ENCODE results near the gene ORC4.

Gene ORC4

DNA sequence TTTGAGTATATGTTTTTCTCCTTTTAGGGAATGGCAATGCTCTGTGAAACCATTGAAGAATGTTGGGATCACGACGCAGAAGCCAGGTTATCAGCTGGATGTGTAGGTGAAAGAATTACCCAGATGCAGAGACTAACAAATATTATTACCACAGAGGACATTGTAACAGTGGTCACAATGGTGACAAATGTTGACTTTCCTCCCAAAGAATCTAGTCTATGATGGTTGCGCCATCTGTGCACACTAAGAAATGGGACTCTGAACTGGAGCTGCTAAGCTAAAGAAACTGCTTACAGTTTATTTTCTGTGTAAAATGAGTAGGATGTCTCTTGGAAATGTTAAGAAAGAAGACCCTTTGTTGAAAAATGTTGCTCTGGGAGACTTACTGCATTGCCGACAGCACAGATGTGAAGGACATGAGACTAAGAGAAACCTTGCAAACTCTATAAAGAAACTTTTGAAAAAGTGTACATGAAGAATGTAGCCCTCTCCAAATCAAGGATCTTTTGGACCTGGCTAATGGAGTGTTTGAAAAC is 93.4 kb downstream of the ORC4 start:
- no peak for DNase-seq (ENCODE audit: low spot score)

- DNase-seq (ENCODE audit: low spot score) = no peak
Measured at GRCh38 chr2:147925886-147926285, 94.7 kb downstream of the ORC4 start.

GRCh38 chr2:147924647-147925046 is 95.9 kb downstream of the ORC4 start:
- DNase-seq (ENCODE audit: low spot score) = no peak

DNA sequence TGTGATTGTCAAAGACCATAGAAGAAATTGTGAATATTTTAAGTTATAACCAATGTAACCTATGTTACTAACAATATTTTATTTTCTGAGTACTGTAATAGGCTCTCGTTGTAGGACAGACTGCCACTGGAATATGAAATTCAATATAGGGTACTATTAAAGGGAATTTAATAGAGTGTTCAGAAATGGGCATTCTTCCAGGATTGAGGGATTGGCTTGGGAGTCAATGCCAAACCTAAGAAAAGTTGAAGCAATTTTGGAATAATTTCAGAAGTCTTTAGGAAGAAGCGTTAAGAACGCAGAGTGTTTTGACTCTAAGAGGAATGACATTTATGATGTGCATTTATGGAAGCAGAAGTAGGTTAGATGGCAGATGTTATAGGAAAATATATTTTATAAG is 96.7 kb downstream of the ORC4 start:
- DNase-seq (ENCODE audit: low spot score) = no peak

DNA sequence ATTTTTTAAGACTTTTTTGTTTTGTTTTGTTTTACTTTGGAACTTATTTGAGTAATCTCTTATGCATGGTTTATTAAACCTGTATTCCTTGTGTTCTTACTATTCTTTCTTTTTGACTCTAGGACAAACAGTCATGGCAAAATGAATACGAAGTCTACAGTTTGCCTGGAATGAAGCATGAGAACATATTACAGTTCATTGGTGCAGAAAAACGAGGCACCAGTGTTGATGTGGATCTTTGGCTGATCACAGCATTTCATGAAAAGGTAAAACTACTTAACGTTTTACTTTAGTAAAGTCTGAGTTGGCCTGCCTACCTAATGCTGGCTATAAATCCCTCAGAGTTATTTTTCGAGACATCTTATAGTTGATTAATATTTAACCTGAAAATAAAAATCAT is 103.4 kb downstream of the ORC4 start:
- no peak for DNase-seq (ENCODE audit: low spot score)

GRCh38 chr2:147916723-147917122 is 103.8 kb downstream of the ORC4 start:
- DNase-seq (ENCODE audit: low spot score) = no peak

- no peak for DNase-seq (ENCODE audit: low spot score)
Measured at GRCh38 chr2:147916067-147916466, 104.5 kb downstream of the ORC4 start.

- no peak for DNase-seq (ENCODE audit: low spot score)
Measured at GRCh38 chr2:147913701-147914480, 106.6 kb downstream of the ORC4 start.

- peak; percentile 40 for DNase-seq (ENCODE audit: low spot score)
Measured at GRCh38 chr2:147910990-147911473, 109.5 kb downstream of the ORC4 start.

DNA sequence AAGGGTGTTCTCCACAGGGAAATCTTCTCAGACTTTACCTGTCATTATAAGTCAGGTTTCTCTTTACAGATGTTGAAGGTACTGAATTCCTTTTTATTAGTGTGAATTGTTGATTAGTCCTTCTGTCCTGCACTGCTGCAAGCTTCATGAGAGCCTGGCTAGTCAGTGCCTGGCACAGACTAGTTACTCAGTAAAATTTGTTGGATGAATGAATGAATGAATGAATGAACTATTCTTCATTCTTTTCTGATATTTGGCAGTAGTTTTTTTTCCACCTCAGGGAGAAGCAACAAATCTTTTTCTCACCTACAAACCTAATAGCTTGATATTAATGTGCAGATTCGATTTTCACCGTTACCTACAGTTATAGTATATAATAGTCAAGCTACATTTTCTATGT is 111.4 kb downstream of the ORC4 start:
- no peak for DNase-seq (ENCODE audit: low spot score)

DNA sequence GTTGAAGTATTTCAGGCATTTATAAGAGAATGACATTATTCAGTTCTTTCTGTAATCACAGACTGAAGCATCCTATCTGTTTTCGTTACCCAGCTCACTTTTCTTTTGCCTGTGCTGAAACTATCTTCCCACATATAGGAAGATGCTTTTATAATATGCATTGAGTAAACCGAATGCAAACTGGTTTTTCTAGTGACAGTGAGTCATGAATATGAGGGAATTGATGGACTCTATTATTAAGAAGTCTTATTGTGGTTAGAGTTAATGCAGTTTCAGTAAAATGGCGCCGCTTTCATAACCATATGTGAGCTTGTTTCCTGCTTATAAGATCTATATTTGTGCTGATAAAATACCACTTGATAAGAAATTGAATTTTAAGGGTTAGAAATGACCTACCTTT is 116.5 kb downstream of the ORC4 start:
- no peak for DNase-seq (ENCODE audit: low spot score)

DNA sequence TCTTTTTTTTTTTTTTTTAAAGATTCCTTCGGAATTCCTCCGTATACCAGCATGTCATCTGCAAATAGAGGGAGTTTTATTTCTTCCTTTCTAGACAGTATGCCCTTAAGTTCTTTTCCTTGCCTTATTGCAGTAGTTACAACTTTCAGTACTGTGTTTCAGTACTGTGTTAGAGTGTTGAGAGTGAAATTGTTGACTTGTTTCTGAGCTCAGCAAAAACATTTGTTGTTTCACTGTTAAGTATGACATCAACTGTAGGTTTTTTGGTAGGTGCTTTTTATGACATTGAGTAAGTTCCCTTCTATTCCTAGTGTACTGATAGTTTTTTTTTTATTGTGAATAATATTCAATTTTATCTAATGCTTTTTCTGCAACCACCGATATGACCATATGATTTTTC is 131.9 kb downstream of the ORC4 start:
- DNase-seq (ENCODE audit: low spot score) = no peak

DNA sequence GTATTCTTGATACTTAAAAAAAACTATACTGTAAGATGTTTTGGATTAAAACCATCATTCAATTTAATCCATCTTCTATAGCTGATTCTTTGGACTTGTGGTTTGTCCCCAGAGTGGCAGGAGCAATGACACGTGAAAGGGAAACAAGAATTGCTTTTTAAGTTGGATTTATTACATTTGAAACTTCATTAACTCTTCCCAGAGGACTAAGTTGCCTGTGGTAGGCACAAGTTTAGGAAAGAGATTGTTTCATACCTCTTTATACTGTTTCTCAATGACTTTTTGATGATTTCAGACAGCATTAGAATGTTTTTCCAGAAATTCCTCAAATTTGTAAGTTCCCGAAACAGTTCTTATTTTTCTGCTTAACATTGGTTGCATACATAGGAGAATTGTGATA is 134.4 kb downstream of the ORC4 start:
- DNase-seq (ENCODE audit: low spot score) = no peak

DNA sequence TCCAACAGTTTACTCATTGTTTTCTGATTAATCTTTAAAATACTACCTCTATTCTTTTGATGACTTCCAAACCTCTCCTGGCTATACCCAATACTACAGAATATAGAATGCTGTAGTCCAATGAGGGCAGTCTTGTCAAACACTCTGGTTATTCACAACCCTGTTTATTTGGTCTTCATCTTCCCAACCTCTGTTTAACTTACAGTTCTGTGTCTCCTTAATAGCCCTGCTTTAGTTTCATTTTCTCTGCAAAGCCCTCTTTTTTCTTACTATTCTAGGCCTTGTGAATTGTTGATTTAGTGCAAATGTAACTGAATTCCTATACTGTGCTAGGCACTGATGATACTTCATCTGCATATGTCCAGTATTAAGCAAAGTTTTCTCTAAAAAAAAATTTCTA is 135.7 kb downstream of the ORC4 start:
- DNase-seq (ENCODE audit: low spot score) = no peak

- DNase-seq (ENCODE audit: low spot score) = no peak
Measured at GRCh38 chr2:147882631-147883030, 137.9 kb downstream of the ORC4 start.

Measured in GM03348 (cell line).